A549 (cell line): ENCODE measurements around the gene CPT1A.

Source experiments
- EHF ChIP-seq: fragments of 250-450 bp; sonication (Bioruptor Pico); IDR thresholded peaks from 2 replicates; pipeline ENCODE4 v1.5.0; 2020; ENCODE audit warnings: mild to moderate bottlenecking
- ESRRA ChIP-seq: fragments of 150-350 bp; IDR thresholded peaks from 2 replicates; pipeline ENCODE4 v1.6.1; 2014; ENCODE audit warnings: mild to moderate bottlenecking, low read length, borderline replicate concordance
- POLR2A ChIP-seq: IDR thresholded peaks from 2 replicates; pipeline ENCODE4 v1.6.1; 2012; ENCODE audit warnings: mild to moderate bottlenecking, low read length
- REST ChIP-seq: fragments of 200-600 bp; sonication (generic); IDR thresholded peaks from 2 replicates; pipeline ENCODE4 v1.6.1; 2016; ENCODE audit warnings: antibody characterized with exemption, mild to moderate bottlenecking, moderate library complexity
- TFCP2L1 ChIP-seq: fragments of 250-450 bp; sonication (Bioruptor Pico); IDR thresholded peaks from 2 replicates; pipeline ENCODE4 v1.5.0; 2021; ENCODE audit warnings: mild to moderate bottlenecking
- TF ChIP-seq, protein P1 (sequence below): fragments of >200 bp; sonication (Bioruptor Twin); formaldehyde crosslinking; IDR thresholded peaks from 3 replicates; pipeline ENCODE4 v1.6.1; 2016
- TF ChIP-seq, protein P2 (sequence below): fragments of >200 bp; sonication (Bioruptor Twin); formaldehyde crosslinking; IDR thresholded peaks from 3 replicates; pipeline ENCODE4 v1.5.1; 2016

- TF ChIP-seq REST (no peak), POLR2A (no peak), EHF (CRISPR knock-in tag) (no peak), TFCP2L1 (no peak), ESRRA (no peak)
- TF ChIP-seq, protein P1, sequence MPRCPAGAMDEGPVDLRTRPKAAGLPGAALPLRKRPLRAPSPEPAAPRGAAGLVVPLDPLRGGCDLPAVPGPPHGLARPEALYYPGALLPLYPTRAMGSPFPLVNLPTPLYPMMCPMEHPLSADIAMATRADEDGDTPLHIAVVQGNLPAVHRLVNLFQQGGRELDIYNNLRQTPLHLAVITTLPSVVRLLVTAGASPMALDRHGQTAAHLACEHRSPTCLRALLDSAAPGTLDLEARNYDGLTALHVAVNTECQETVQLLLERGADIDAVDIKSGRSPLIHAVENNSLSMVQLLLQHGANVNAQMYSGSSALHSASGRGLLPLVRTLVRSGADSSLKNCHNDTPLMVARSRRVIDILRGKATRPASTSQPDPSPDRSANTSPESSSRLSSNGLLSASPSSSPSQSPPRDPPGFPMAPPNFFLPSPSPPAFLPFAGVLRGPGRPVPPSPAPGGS: no peak
- TF ChIP-seq, protein P2, sequence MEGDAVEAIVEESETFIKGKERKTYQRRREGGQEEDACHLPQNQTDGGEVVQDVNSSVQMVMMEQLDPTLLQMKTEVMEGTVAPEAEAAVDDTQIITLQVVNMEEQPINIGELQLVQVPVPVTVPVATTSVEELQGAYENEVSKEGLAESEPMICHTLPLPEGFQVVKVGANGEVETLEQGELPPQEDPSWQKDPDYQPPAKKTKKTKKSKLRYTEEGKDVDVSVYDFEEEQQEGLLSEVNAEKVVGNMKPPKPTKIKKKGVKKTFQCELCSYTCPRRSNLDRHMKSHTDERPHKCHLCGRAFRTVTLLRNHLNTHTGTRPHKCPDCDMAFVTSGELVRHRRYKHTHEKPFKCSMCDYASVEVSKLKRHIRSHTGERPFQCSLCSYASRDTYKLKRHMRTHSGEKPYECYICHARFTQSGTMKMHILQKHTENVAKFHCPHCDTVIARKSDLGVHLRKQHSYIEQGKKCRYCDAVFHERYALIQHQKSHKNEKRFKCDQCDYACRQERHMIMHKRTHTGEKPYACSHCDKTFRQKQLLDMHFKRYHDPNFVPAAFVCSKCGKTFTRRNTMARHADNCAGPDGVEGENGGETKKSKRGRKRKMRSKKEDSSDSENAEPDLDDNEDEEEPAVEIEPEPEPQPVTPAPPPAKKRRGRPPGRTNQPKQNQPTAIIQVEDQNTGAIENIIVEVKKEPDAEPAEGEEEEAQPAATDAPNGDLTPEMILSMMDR: no peak
Measured at GRCh38 chr11:68783216-68783821, 58.4 kb downstream of the CPT1A start.
